GM21381 (cell line): Measurements from ENCODE around the gene RBP2.

Experiments used
- ATAC-seq: cut with Tn5 transposase; IDR thresholded peaks from one replicate; pipeline ENCODE4 v1.9.1; 2021; ENCODE audit warnings: mild to moderate bottlenecking, moderate library complexity; ENCODE audit not compliant: unreplicated experiment

RBP2 gene

DNA sequence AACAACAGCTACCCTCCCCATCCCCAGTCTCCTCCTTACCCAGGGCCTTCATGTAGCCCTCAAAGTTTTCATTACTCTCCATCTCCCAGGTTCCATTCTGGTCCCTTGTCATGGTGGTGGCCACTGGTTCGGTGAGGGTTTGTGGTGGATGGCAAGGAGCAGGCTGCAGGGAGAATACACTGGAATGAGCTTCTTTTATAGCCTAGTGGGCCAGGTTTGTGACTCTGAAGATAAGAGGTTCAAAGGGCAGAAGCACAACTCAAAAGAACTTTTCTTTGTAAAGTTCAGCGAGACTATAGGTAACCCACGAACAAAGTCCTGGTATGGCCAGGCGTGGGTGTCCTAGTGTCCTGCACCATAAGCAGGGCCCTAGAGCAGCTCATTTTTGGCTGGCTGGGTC lies at the start of gene RBP2:
TSS of gene RBP2 (minus strand) at position 169 of the 400 bp plus-strand sequence. CDS start at position 112, 57 bp downstream.
- no peak for ATAC-seq

DNA sequence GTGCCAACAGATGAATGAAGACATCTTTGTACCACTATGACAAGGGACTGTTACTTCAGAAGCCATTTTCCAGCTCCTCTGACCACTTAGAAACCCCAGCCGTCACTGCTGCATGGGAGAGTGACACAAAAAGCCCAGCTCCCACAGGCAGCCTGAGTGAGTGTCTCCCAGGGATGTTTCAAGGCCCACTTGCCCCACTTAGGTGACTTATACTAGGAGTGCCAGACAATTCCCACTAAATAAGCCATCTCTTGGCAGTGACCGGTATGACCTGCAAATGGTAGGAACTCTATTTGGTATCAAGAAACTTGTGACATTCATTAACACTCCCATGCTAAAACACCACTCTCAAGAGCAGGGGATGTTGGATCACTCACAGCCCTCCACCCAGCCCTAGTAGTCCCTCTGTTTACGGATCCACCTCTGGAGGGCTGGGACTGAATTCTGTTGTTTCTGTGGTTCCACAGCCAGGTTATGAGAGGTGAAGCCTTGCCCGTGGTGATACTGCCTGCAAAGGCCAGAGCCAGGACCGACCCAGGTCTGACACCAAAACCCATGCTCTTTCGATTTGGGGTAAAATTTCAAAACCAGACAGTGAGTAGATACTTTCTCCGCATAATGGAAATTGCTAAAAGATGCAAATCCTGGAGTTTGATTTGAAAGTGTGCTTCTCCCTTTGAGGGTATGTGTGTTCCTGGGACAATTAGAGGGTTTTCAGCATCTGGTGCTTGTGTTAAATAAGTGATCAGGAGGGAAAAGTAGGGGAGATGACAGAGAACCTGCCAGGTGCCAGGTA lies 48.7 kb upstream of the RBP2 start:
- no peak for ATAC-seq

DNA sequence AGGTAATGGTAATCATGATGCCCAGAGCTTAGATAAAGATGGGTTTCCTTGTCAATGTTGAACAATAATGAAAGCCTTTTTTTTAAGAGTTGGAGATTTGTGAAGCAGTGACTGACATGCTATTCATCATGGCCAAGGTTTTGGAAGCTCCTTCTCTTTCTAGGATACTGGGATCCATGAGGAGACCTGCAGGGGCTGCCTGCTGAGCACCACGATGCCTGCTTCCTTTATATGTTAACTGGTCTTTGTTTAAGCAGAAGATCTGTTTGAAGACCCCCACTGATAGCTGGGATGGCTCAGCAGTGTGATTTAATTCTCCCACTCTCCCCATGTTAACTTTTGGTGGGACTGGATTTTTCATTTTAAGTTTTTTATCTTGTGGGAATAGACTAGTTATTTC lies 47.4 kb upstream of the RBP2 start:
- ATAC-seq: no peak

DNA sequence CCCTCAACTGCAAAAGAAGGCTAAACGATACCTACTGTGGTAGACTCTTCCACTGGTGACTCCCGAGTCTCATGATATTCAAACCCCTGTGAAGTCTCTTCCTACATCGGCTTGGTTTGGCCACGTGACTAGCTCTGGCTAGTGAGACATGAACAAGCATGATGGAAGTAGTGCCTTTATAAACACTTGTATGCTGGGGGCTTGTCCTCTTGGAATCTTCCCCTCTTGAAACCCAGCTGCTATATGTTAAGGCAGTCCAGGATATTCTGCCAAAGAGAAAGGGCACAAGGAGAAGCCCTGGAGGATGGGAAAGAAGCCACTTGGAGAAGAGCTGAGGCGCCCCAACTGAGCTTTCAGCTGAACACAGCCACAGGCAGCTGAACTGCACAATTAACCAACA lies 46.9 kb upstream of the RBP2 start:
- ATAC-seq: no peak

DNA sequence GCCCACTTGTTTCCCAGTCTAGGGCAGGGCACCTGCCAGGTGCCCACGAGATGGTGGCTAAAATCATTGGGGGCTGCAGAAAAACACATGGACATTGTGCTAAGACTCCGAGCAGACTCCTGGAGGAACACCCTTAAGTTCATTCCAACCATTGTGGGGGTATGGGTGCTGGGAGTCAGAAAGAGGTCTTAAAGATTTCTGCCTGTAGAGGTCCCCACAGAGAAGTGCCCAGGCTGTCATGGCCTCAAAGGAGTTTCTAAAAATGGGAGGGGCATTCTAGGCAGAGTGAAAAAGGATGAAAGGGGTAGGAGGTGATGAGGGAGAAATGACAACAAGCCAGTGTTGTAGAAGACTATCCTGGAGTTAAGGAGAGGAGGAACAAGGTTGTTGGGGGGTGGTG lies 46.1 kb upstream of the RBP2 start:
- no peak for ATAC-seq

DNA sequence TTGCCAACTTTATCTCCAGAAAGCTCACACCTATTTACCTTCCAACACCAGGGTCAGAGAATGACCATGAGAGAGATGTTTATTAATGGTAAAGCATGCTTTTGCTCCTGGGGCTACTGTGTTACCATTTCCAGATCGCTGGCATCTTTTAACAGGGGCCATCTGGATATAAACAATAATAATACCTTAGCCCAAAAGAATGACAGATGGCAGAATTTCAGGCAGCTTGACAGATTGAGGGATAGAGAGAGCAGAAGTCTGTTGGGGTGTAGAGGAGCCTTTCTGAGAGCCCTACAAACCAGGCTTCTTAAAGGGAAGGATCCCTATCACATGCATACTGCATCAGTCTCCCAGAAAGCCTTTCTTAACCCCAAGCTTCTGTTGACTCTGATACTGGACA lies 45.5 kb upstream of the RBP2 start:
- ATAC-seq: no peak

DNA sequence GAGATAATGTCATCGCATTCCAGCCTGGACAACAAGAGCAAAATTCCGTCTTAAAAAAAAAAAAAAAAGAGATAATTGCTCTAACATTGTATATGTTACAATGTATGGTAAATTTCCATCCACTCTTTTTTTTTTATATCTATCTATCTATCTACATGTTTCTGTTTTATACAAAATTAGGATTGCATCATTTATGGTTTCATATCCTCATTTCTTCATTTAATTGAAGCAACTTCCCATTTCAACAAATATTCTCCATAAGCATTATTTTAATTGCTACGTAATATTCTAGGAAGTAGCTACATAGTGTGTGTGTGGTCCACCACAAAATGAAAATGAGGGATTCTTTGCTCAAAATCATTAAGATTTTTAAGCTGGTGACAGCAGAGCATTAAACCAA lies 44.8 kb upstream of the RBP2 start:
- no peak for ATAC-seq

DNA sequence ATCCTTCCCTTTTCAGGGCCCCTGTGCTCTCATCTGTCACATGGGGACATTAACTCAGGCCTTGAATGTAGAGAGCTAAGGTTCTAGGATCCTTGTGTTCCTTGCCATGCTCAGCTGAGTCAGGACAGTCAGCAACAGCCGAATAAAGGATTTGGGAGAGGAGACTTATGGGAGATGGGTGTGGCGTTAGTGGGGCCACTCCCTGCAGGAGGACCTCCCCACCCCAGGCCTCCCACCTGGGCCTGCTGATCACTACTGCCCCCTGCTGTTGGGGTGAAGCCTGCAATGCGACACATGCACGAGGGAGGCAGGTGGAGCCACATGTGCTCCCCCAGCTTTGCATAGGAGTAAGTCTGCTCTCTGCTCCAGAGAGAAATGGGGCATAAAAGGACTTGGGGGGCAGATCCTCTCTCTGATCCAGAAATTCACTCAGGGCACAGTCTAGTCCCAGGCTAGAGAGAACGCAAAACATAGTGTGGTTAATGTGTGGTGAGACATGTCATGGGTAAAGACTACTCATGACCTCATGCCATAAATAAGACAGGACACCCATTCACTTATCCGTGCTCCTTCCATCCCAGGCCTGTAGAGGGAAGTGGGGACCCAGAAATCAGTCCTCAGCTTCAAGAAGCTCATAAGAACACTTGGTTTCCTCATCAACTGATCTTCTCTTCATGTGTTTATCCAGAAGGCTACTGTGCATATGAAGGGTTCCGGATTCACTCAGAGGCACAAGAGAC lies 43.9 kb upstream of the RBP2 start:
- ATAC-seq: no peak

DNA sequence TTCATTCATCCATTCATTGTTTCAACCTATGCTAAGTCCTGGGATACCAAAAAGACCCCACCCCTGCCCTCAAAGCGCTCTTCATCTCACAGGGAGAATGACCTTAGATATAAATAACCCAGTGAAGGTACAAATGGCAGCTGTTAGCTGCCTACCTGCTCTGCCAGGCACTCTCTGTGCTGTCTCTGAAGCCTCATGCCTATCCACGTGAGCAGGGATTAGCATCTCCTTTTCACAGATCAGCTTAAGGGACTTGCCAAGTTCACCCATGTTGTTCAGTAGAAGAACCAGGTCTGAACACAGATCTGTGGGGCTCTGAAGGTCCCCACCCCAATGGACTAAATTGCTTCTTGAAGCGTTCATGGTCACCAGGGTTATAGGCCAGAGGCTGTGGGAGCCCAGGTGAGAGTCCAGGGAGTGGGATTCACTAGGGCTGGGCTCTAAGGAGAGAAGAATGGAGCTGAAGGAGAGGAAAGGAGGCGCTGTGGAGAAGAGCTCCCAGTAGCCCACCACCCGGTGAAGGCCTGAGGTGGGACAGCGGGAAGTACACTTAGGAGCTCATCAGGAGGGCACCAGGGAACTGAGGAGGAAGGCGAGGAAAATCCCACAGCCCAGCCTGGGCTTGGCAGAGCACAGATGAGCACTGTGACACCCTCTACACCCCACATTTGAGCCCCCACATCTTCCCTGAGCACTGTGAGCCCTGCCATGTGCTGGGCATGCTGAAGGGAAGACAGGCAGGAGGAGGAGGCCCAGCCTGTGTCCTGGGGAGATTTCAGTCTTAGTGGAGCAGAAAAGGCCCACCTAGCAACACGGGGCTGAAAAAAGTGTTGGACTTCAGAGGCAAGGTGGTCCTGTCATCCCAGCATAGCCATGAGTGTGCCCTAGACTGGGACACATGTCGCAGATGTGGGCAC lies 42.9 kb upstream of the RBP2 start:
- ATAC-seq: no peak

- no peak for ATAC-seq
These were observed 42.0 kb upstream of the RBP2 start for GRCh38 chr3:139518306-139518705.

- no peak for ATAC-seq
These were observed 41.2 kb upstream of the RBP2 start for GRCh38 chr3:139517321-139518065.

- no peak for ATAC-seq
These were observed 38.4 kb upstream of the RBP2 start for GRCh38 chr3:139514741-139515140.

DNA sequence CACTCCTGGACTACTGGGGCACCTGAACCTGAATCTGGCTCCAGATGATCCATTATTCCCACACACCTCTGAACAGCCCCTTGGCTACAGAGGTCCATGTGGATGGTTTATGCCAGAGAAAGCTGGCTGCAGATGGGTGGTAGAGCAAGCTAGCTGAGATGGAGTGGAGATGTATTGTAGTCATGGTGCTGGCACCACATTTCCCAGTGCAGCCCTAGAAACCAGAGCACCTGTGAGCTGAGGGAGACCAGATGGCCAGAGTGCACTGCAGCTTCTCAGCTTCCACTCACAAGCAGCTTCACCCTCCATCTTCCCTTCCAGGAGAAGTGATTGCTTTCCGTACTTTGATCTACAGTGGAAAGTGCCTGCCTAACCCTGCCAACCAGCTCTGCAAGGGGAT lies 33.3 kb upstream of the RBP2 start:
- no peak for ATAC-seq

DNA sequence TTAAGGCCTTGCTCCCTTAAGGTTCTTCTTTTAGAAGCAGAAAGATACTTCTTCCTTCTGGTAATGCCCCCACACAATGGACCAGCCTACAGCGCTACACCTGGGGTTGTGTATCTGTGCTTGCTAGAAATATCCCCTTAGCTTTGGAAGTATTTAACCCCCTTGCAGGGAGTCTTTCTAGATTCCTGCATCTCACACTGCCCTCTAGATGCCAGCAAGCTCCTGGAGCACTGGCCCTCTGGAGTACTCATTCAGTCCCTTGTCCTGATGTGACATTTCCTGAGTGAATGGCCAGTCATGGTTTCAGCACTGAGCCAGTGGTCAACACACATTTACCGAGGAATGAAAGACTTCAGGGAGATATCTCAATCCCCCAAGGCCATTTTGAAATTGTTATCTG lies 30.4 kb upstream of the RBP2 start:
- no peak for ATAC-seq

- ATAC-seq: no peak
These were observed 29.6 kb upstream of the RBP2 start for GRCh38 chr3:139505829-139506386.

DNA sequence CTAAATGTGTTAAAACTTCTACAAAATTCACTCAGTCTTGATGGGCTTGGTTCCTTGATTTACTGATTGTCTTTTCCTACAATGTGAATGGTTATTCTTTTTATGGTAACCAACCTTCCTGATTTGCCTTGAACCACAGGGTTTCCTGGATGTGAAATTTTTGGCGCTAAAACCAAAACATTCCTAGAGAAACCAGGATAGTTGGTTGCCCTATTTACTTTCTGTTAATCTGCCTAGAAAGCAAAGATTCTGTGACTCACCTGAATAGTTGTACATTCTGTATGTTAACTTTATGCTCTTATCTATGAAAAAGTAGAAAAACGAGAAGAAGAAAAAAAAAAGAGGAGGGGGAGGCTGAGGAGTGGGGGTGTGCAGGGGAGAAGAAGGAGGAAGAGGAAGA lies 23.2 kb upstream of the RBP2 start:
- no peak for ATAC-seq

- no peak for ATAC-seq
These were observed 17.6 kb upstream of the RBP2 start for GRCh38 chr3:139493826-139494385.

DNA sequence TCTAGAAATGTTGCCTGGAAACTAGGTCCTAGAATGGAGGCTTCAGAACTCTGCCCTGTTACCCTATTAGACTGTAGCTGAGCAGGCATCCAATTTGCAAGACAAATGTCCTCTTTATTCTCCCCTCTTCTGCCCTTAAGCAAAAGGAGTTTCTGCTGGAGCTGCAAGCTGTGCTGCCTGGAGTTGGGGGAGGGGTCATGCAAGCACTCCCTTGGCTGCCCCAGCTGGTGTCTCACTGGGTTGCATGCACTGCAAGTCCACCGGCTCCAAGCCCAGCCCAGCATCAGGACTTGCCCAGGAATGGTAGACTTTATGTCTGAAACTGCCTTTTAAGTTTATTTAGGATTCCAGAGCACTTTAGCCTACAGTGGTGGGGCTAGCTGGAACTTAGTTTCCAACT lies 15.7 kb upstream of the RBP2 start:
- ATAC-seq: no peak

DNA sequence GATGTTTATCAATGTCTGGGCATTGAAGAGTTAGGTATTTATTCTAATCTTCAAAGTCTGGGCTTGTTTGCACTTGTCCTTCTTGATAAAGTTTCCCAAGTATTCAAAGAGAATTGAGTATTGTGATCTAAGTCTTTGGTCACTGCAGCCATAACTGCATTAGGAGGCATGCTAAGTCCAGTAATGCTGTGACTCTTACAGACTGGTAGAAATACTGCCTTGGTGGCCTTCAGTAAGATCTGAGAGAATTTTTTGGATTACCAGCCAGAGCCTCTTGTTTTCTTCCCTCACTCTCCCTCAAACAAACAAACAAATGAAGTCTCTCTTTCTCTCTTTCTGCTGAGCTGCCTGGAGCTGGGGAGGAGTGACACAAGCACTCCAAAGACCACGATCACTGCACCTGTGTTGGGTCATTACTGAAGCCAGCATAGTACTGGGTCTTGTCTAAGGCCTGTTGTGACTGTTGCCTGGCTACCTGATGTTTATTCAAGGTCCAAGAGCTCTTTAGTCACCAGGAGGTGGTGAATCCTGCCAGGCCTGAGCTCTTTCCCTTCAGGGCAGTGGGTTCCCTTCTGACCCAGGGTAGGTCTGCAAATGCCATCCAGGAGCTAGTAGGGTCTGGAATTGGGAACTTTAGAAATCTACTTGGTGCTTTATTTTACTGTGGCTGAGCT lies 14.8 kb upstream of the RBP2 start:
- ATAC-seq: no peak

GRCh38 chr3:139482206-139482605 lies 5.9 kb upstream of the RBP2 start:
- ATAC-seq: no peak
